Neural cell (in vitro differentiated cells): ENCODE measurements around the gene PSMB7. TPM values are rescaled to one million over a fixed set of nuclear protein-coding genes. Genes with fewer than 3 reads are reported as not detected.

Source experiments
- H2AFZ ChIP-seq: fragments of 200-600, 300-800 bp; sonication (generic), shearing (Covaris generic); 2 replicates; pipeline ENCODE4 v1.6.0; 2014; ENCODE audit warnings: low read depth, mild to moderate bottlenecking, antibody characterized with exemption, low read length, moderate library complexity
- H3F3A ChIP-seq: fragments of 200-600 bp; shearing (Covaris generic); 2 replicates; pipeline ENCODE4 v1.6.1; 2016; ENCODE audit warnings: mild to moderate bottlenecking, moderate library complexity, mixed read lengths, antibody characterized with exemption, low read length; ENCODE audit not compliant: insufficient read depth, poor library complexity, severe bottlenecking
- H3K27ac ChIP-seq: fragments of 200-600, 300-800 bp; sonication (generic), shearing (Covaris generic); 2 replicates; pipeline ENCODE4 v1.5.1; 2014; ENCODE audit warnings: mild to moderate bottlenecking, low read length, moderate library complexity
- H3K27me3 ChIP-seq: fragments of 300-800, 200-600 bp; sonication (generic), shearing (Covaris generic); 2 replicates; pipeline ENCODE4 v1.6.0; 2014; ENCODE audit warnings: mild to moderate bottlenecking, low read depth, low read length, moderate library complexity; ENCODE audit not compliant: insufficient read depth
- H3K36me3 ChIP-seq: fragments of 300-800, 200-600 bp; sonication (generic), shearing (Covaris generic); 2 replicates; pipeline ENCODE4 v1.5.1; 2014; ENCODE audit warnings: mild to moderate bottlenecking, antibody characterized with exemption, low read length, moderate library complexity; ENCODE audit not compliant: insufficient read depth
- H3K4me2 ChIP-seq: fragments of 300-800, 200-600 bp; sonication (generic), shearing (Covaris generic); 2 replicates; pipeline ENCODE4 v1.6.0; 2014; ENCODE audit warnings: mild to moderate bottlenecking, low read length
- H3K4me3 ChIP-seq: fragments of 300-800, 200-600 bp; sonication (generic), shearing (Covaris generic); 2 replicates; pipeline ENCODE4 v1.5.1; 2014; ENCODE audit warnings: mild to moderate bottlenecking, low read length, moderate library complexity
- H3K79me2 ChIP-seq: fragments of 200-600 bp; shearing (Covaris generic); replicated peaks from 2 replicates; pipeline ENCODE4 v1.6.0; 2014; ENCODE audit warnings: mild to moderate bottlenecking, low read length, moderate library complexity; ENCODE audit not compliant: insufficient read depth
- H3K9ac ChIP-seq: fragments of 300-800, 200-600 bp; sonication (generic), shearing (Covaris generic); 2 replicates; pipeline ENCODE4 v1.6.1; 2016; ENCODE audit warnings: mild to moderate bottlenecking, low read length, mixed read lengths
- H3K9me2 ChIP-seq: fragments of 200-600 bp; shearing (Covaris generic); 2 replicates; pipeline ENCODE4 v1.6.1; 2016; ENCODE audit warnings: mild to moderate bottlenecking, low read length, mixed read lengths; ENCODE audit not compliant: insufficient read depth
- H3K9me3 ChIP-seq: fragments of 200-600, 300-800 bp; sonication (generic), shearing (Covaris generic); 2 replicates; pipeline ENCODE4 v1.6.1; 2016; ENCODE audit warnings: mild to moderate bottlenecking, mixed run types, low read length, moderate library complexity, mixed read lengths
- H4K20me1 ChIP-seq: fragments of 200-600 bp; shearing (Covaris generic); 2 replicates; pipeline ENCODE4 v1.6.1; 2016; ENCODE audit warnings: mild to moderate bottlenecking, mixed run types; ENCODE audit not compliant: insufficient read depth
- CTCF ChIP-seq: fragments of 450-650 bp; IDR thresholded peaks from 2 replicates; pipeline ENCODE4 v1.5.1; 2014; ENCODE audit warnings: antibody characterized with exemption, mild to moderate bottlenecking, moderate library complexity; ENCODE audit not compliant: poor library complexity, severe bottlenecking
- EP300 ChIP-seq: fragments of 450-650 bp; conservative IDR thresholded peaks from 2 replicates; pipeline ENCODE4 v1.6.1; 2014; ENCODE audit warnings: antibody characterized with exemption, mild to moderate bottlenecking, moderate library complexity; ENCODE audit not compliant: poor library complexity, severe bottlenecking
- EZH2 ChIP-seq: fragments of 200-600, 300-800 bp; shearing (Covaris generic), sonication (generic); IDR thresholded peaks from 2 replicates; pipeline ENCODE4 v1.6.1; 2014; ENCODE audit warnings: antibody characterized with exemption, low read length, borderline replicate concordance, mild to moderate bottlenecking; ENCODE audit not compliant: insufficient read depth, poor library complexity, severe bottlenecking
- MXI1 ChIP-seq: fragments of 450-650 bp; conservative IDR thresholded peaks from 2 replicates; pipeline ENCODE4 v1.6.1; 2014; ENCODE audit warnings: antibody characterized with exemption, mild to moderate bottlenecking; ENCODE audit not compliant: poor library complexity, severe bottlenecking
- POLR2AphosphoS5 ChIP-seq: IDR thresholded peaks from 2 replicates; pipeline ENCODE4 v1.6.1; 2012
- RAD21 ChIP-seq: fragments of 450-650 bp; conservative IDR thresholded peaks from 2 replicates; pipeline ENCODE4 v1.6.1; 2014; ENCODE audit warnings: antibody characterized with exemption, mild to moderate bottlenecking, moderate library complexity
- SMC3 ChIP-seq: fragments of 450-650 bp; conservative IDR thresholded peaks from 2 replicates; pipeline ENCODE4 v1.6.1; 2014; ENCODE audit warnings: antibody characterized with exemption, mild to moderate bottlenecking, moderate library complexity; ENCODE audit not compliant: poor library complexity
- TAF1 ChIP-seq: IDR thresholded peaks from 2 replicates; pipeline ENCODE4 v1.6.1; 2012; ENCODE audit warnings: low read depth
- polyA plus RNA-seq: library from polyadenylated mRNA; depleted of rRNA; stranded (reverse); fragments of >200 nt; gene quantifications from 2 replicates; pipeline ENCODE4 v1.2.3, GENCODE V29; 2014
- TF ChIP-seq, protein P1 (sequence below): IDR thresholded peaks from 2 replicates; pipeline ENCODE4 v1.6.1; 2012; ENCODE audit warnings: borderline replicate concordance

Gene PSMB7
- polyA plus RNA-seq, 1 donor from 2014 or later = 363 TPM

DNA sequence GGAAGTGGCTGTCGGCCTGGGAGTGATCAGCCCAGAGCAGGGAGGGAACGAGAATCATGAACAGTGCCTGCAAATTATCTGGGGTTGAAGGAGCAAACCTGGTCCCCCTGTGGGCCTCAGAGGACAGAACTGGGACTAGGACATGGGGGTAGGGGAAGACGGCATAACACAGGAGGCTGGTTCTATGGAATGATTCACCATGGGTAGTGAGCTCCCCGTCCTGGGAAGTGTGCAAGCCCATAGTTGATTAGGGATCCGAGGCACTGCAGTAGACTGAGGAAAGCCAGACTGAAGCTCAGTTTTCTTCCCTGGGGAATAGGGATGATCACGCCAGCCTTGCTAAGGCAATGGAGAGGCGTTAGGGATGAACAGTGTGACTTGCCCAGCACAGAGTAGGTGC, 40.6 kb upstream of the PSMB7 start:
- H4K20me1 ChIP-seq = no peaks in the 10 kb centered on the region
- no peak overlapping the region for H3K27ac ChIP-seq
- no peaks in the 10 kb centered on the region for H3F3A ChIP-seq
- H3K9me2 ChIP-seq = no peaks in the 10 kb centered on the region
- H3K27me3 ChIP-seq = peaks cover 8% of the 10 kb centered on the region
- no peak overlapping the region for H3K9ac ChIP-seq
- H3K4me2 ChIP-seq = no peak overlapping the region
- no peak overlapping the region for H2AFZ ChIP-seq
- H3K4me3 ChIP-seq = no peak overlapping the region
- H3K36me3 ChIP-seq = no peaks in the 10 kb centered on the region
- no peaks in the 10 kb centered on the region for H3K9me3 ChIP-seq
- no peak for TF ChIP-seq EP300
- no peak for TF ChIP-seq MXI1
- no peak for TF ChIP-seq EZH2
- TF ChIP-seq CTCF = no peak
- no peak for TF ChIP-seq SMC3
- H3K79me2 ChIP-seq = no peaks in the 10 kb centered on the region

- no peak for TF ChIP-seq EZH2
- no peak for TF ChIP-seq EP300
- TF ChIP-seq, protein P1, sequence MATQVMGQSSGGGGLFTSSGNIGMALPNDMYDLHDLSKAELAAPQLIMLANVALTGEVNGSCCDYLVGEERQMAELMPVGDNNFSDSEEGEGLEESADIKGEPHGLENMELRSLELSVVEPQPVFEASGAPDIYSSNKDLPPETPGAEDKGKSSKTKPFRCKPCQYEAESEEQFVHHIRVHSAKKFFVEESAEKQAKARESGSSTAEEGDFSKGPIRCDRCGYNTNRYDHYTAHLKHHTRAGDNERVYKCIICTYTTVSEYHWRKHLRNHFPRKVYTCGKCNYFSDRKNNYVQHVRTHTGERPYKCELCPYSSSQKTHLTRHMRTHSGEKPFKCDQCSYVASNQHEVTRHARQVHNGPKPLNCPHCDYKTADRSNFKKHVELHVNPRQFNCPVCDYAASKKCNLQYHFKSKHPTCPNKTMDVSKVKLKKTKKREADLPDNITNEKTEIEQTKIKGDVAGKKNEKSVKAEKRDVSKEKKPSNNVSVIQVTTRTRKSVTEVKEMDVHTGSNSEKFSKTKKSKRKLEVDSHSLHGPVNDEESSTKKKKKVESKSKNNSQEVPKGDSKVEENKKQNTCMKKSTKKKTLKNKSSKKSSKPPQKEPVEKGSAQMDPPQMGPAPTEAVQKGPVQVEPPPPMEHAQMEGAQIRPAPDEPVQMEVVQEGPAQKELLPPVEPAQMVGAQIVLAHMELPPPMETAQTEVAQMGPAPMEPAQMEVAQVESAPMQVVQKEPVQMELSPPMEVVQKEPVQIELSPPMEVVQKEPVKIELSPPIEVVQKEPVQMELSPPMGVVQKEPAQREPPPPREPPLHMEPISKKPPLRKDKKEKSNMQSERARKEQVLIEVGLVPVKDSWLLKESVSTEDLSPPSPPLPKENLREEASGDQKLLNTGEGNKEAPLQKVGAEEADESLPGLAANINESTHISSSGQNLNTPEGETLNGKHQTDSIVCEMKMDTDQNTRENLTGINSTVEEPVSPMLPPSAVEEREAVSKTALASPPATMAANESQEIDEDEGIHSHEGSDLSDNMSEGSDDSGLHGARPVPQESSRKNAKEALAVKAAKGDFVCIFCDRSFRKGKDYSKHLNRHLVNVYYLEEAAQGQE = no peak
- no peak for TF ChIP-seq TAF1
- no peak for TF ChIP-seq POLR2AphosphoS5
- no peak for TF ChIP-seq SMC3
- TF ChIP-seq MXI1 = no peak
- no peak for TF ChIP-seq CTCF
- no peak for TF ChIP-seq RAD21
- Histone ChIP-seq H2AFZ (no peak overlapping the region), H3K36me3 (no peaks in the 10 kb centered on the region), H4K20me1 (no peaks in the 10 kb centered on the region), H3K9me2 (no peaks in the 10 kb centered on the region), H3K4me3 (no peak overlapping the region), H3K27me3 (peaks cover 15% of the 10 kb centered on the region), H3F3A (no peaks in the 10 kb centered on the region), H3K27ac (no peak overlapping the region), H3K9ac (no peak overlapping the region), H3K9me3 (no peaks in the 10 kb centered on the region), H3K4me2 (no peak overlapping the region), H3K79me2 (no peaks in the 10 kb centered on the region)
Observed at GRCh38 chr9:124454791-124455443, 39.7 kb upstream of the PSMB7 start.
